Immature natural killer cell (primary cell): ENCODE results near the gene CACNA2D3. TPM values are rescaled to one million over a fixed set of nuclear protein-coding genes. Genes with fewer than 3 reads are reported as not detected.

Source experiments
- DNase-seq, 3 donors: peaks; one replicate each; pipeline ENCODE4 v3.0.0; 2022; ENCODE audit warnings: mixed read lengths in 1 of 3
- H3K27ac Mint-ChIP-seq, 6 donors: one replicate each; pipeline ENCODE4 v1.8.0; 2020; ENCODE audit warnings: mixed read lengths in 6 of 6, mild to moderate bottlenecking in 5 of 6, inconsistent platforms in 4 of 6, moderate library complexity in 3 of 6
- H3K27me3 Mint-ChIP-seq, 3 donors: one replicate each; pipeline ENCODE4 v1.8.0; 2020 to 2021; ENCODE audit warnings: low read depth in 3 of 3, mild to moderate bottlenecking in 3 of 3, mixed read lengths in 3 of 3, moderate library complexity in 3 of 3, inconsistent platforms in 1 of 3
- H3K36me3 Mint-ChIP-seq, 3 donors: one replicate each; pipeline ENCODE4 v1.8.0; 2020; ENCODE audit warnings: mixed read lengths in 3 of 3, inconsistent platforms in 2 of 3, mild to moderate bottlenecking in 2 of 3
- H3K4me1 Mint-ChIP-seq, 2 donors: one replicate each; pipeline ENCODE4 v1.8.0; 2020; ENCODE audit warnings: inconsistent platforms in 2 of 2, mild to moderate bottlenecking in 2 of 2, mixed read lengths in 2 of 2, moderate library complexity in 1 of 2
- H3K4me3 Mint-ChIP-seq, 5 donors: one replicate each; pipeline ENCODE4 v1.8.0; 2020; ENCODE audit warnings: mild to moderate bottlenecking in 5 of 5, mixed read lengths in 5 of 5, inconsistent platforms in 3 of 5, moderate library complexity in 3 of 5
- H3K9me3 Mint-ChIP-seq, 6 donors: one replicate each; pipeline ENCODE4 v1.8.0; 2020; ENCODE audit warnings: mild to moderate bottlenecking in 6 of 6, mixed read lengths in 6 of 6, inconsistent platforms in 4 of 6, moderate library complexity in 3 of 6
- polyA plus RNA-seq, 3 donors: library from polyadenylated mRNA; unstranded; fragments of 300-500 nt; fragmentation: Illumina TruSeq; gene quantifications; one replicate each; pipeline ENCODE4 v1.2.3, GENCODE V29; 2021

Gene CACNA2D3
- polyA plus RNA-seq, 3 donors from 2014 or later: 0.39 to 4.6 (median 0.77) TPM

DNA sequence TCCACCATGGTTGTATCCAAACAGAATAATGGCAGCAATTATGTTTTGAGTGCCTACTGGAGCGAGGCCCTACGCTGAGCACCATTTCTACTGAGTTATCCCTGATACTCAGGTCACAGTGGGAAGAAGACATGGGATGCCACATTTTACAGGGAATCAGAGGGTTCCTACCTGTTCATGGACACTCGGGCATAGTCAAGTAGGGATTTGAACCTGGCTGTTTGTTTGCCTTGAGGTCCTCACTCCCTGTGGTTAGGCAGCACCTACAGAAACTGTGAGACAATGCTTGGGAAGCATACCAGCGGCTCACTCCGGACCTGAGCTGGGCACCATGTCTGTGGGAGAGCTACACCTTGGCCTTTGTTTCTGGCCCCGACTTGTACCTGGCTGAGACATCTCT, 415.2 kb downstream of the CACNA2D3 start:
- Mint-ChIP-seq H3K9me3 (peaks cover 0 to 7% (median 4%) of the 10 kb centered on the region in 6 donors), H3K36me3 (no peaks in the 10 kb centered on the region), H3K27me3 (peaks cover 3 to 7% (median 4%) of the 10 kb centered on the region in 3 donors), H3K4me3 (no peak overlapping the region), H3K4me1 (no peaks in the 10 kb centered on the region), H3K27ac (no peak overlapping the region)
- DNase-seq: no peak

- no peak for DNase-seq
- Mint-ChIP-seq H3K27ac (no peak overlapping the region), H3K4me1 (no peaks in the 10 kb centered on the region), H3K4me3 (no peak overlapping the region), H3K27me3 (peaks cover 3 to 5% (median 3%) of the 10 kb centered on the region in 3 donors), H3K36me3 (no peaks in the 10 kb centered on the region), H3K9me3 (peaks cover 0 to 7% (median 4%) of the 10 kb centered on the region in 6 donors)
These were observed 416.0 kb downstream of the CACNA2D3 start for GRCh38 chr3:54538346-54538745.

DNA sequence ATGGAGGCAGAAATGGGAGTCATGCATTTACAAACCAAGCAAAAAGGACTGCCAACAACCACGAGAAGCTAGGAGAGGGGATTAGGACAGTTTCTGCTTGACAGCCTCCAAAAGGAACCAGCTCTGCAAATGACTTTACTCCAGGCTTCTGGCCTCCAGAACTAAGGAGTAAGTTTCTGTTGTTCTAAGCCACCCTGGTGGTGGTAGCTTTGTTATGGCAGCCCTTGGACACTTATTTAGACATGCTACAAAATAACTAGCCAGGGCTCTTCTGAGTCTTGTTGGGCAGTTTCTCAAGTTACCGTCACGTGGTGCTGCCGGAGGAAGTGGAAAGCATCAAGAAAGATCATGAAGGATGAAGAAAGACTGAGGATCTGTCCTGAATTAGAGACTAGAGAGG, 419.0 kb downstream of the CACNA2D3 start:
- Mint-ChIP-seq H3K9me3 (peaks cover 0 to 5% (median 3%) of the 10 kb centered on the region in 6 donors), H3K27ac (no peak overlapping the region), H3K4me1 (no peaks in the 10 kb centered on the region), H3K36me3 (no peaks in the 10 kb centered on the region), H3K27me3 (peaks cover 1 to 3% (median 3%) of the 10 kb centered on the region in 3 donors), H3K4me3 (no peak overlapping the region)
- no peak for DNase-seq

GRCh38 chr3:54543446-54543845, 421.1 kb downstream of the CACNA2D3 start:
- Mint-ChIP-seq H3K27ac (no peak overlapping the region), H3K27me3 (no peaks in the 10 kb centered on the region), H3K9me3 (peaks cover 0 to 7% (median 3%) of the 10 kb centered on the region in 6 donors), H3K4me1 (no peaks in the 10 kb centered on the region), H3K36me3 (peaks cover 0 to under 1% (median under 1%) of the 10 kb centered on the region in 3 donors), H3K4me3 (no peak overlapping the region)
- no peak for DNase-seq

- no peaks in the 10 kb centered on the region for H3K4me1 Mint-ChIP-seq
- peaks cover 0 to 5% (median 0%) of the 10 kb centered on the region in 3 donors for H3K27me3 Mint-ChIP-seq
- H3K36me3 Mint-ChIP-seq: peaks cover 0 to 5% (median 5%) of the 10 kb centered on the region in 3 donors
- H3K4me3 Mint-ChIP-seq: no peak overlapping the region
- no peak for DNase-seq
- H3K9me3 Mint-ChIP-seq: peaks cover 0 to 5% (median 3%) of the 10 kb centered on the region in 6 donors
- no peak overlapping the region for H3K27ac Mint-ChIP-seq
These were observed 424.7 kb downstream of the CACNA2D3 start for GRCh38 chr3:54547051-54547450.

DNA sequence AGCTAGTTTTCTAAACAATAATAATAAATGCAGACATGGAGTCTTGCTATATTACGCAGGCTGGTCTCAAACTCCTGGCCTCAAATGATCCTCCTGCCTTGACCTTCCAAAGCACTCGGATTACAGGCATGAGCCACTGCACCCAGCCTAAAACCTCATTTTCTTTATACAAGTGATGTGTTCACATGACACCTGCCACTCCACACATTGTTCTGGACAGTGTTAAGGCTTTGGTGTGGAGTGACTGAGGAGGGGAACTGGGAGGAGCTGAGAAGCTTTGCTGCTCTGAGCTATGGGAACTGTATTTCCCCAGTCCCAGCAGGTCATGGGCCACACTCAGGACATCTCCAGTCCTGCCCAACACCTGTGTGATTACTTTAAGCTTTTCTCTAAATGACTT, 425.5 kb downstream of the CACNA2D3 start:
- H3K36me3 Mint-ChIP-seq: peaks cover 0 to 5% (median 5%) of the 10 kb centered on the region in 3 donors
- no peak overlapping the region for H3K27ac Mint-ChIP-seq
- H3K4me3 Mint-ChIP-seq: no peak overlapping the region
- H3K4me1 Mint-ChIP-seq: no peaks in the 10 kb centered on the region
- peaks cover 0 to 5% (median 0%) of the 10 kb centered on the region in 3 donors for H3K27me3 Mint-ChIP-seq
- no peak for DNase-seq
- H3K9me3 Mint-ChIP-seq: peaks cover 0 to 5% (median 3%) of the 10 kb centered on the region in 6 donors

DNA sequence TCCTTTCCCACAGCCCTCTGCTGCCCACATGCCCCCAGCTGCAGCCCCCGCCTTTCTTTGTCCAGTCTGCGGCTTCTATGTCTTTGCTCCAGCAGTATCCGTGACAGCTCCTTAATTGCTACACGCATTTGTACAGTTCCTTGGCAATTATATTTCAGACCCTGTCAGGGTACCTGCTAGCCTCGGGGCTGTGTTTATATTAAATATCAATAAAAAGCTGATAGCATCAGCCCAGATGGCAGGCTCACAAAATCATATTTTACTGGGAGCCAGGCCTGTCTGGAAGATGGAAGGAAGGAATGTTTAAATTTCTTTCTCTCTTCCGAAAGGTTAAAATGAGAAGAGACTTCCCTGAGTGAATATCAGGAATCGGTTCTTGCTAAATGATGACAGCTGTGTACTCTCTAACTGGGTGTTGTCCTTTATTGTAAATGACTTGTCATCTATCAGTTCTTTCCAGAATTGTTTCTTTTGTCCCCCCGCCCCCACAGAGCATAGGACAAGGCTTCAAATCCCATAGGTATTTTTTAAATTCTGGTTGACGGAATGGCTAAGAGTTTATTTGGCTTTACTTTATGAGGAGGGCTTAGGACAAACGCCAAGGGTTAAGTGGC, 427.4 kb downstream of the CACNA2D3 start:
- Mint-ChIP-seq H3K36me3 (peaks cover 0 to 5% (median 5%) of the 10 kb centered on the region in 3 donors), H3K4me1 (no peaks in the 10 kb centered on the region), H3K4me3 (no peak overlapping the region), H3K27me3 (peaks cover 0 to 5% (median 0%) of the 10 kb centered on the region in 3 donors), H3K9me3 (peaks cover 0 to 5% (median 3%) of the 10 kb centered on the region in 6 donors), H3K27ac (no peak overlapping the region)
- no peak for DNase-seq

- no peak overlapping the region for H3K4me3 Mint-ChIP-seq
- H3K9me3 Mint-ChIP-seq: peaks cover 0 to 5% (median 3%) of the 10 kb centered on the region in 6 donors
- no peaks in the 10 kb centered on the region for H3K4me1 Mint-ChIP-seq
- H3K27me3 Mint-ChIP-seq: peaks cover 0 to 5% (median 3%) of the 10 kb centered on the region in 3 donors
- H3K27ac Mint-ChIP-seq: no peak overlapping the region
- peaks cover 0 to 5% (median 5%) of the 10 kb centered on the region in 3 donors for H3K36me3 Mint-ChIP-seq
- DNase-seq: no peak
These were observed 428.0 kb downstream of the CACNA2D3 start for GRCh38 chr3:54550221-54550977.

- Mint-ChIP-seq H3K27ac (no peak overlapping the region), H3K36me3 (no peaks in the 10 kb centered on the region), H3K4me1 (no peaks in the 10 kb centered on the region)
These were observed 434.3 kb downstream of the CACNA2D3 start for GRCh38 chr3:54556630-54557029.

GRCh38 chr3:54557538-54558428, 435.4 kb downstream of the CACNA2D3 start:
- peaks cover 0 to 5% (median 3%) of the 10 kb centered on the region in 6 donors for H3K9me3 Mint-ChIP-seq
- no peak overlapping the region for H3K4me3 Mint-ChIP-seq
- no peak for DNase-seq
- H3K27me3 Mint-ChIP-seq: peaks cover 0 to 3% (median 3%) of the 10 kb centered on the region in 3 donors
- no peaks in the 10 kb centered on the region for H3K4me1 Mint-ChIP-seq
- no peaks in the 10 kb centered on the region for H3K36me3 Mint-ChIP-seq
- H3K27ac Mint-ChIP-seq: no peak overlapping the region

More at GRCh38 chr3:54556630-54557029, 434.3 kb downstream of the CACNA2D3 start:
- H3K9me3 Mint-ChIP-seq: peaks cover 0 to 5% (median 3%) of the 10 kb centered on the region in 6 donors
- peaks cover 0 to 3% (median 2%) of the 10 kb centered on the region in 3 donors for H3K27me3 Mint-ChIP-seq
- no peak for DNase-seq
- no peak overlapping the region for H3K4me3 Mint-ChIP-seq

GRCh38 chr3:54563501-54564200, 441.3 kb downstream of the CACNA2D3 start:
- H3K27me3 Mint-ChIP-seq: peaks cover 0 to 6% (median 0%) of the 10 kb centered on the region in 3 donors
- H3K9me3 Mint-ChIP-seq: peaks cover 2 to 7% (median 4%) of the 10 kb centered on the region in 6 donors
- H3K27ac Mint-ChIP-seq: no peak overlapping the region
- H3K4me1 Mint-ChIP-seq: no peaks in the 10 kb centered on the region
- DNase-seq: no peak
- H3K4me3 Mint-ChIP-seq: no peak overlapping the region
- H3K36me3 Mint-ChIP-seq: no peaks in the 10 kb centered on the region

GRCh38 chr3:54564374-54564925, 442.1 kb downstream of the CACNA2D3 start:
- DNase-seq: no peak
- Mint-ChIP-seq H3K4me3 (no peak overlapping the region), H3K27me3 (peaks cover 0 to 6% (median 0%) of the 10 kb centered on the region in 3 donors), H3K4me1 (no peaks in the 10 kb centered on the region), H3K36me3 (no peaks in the 10 kb centered on the region), H3K9me3 (peaks cover 2 to 7% (median 4%) of the 10 kb centered on the region in 6 donors), H3K27ac (no peak overlapping the region)

DNA sequence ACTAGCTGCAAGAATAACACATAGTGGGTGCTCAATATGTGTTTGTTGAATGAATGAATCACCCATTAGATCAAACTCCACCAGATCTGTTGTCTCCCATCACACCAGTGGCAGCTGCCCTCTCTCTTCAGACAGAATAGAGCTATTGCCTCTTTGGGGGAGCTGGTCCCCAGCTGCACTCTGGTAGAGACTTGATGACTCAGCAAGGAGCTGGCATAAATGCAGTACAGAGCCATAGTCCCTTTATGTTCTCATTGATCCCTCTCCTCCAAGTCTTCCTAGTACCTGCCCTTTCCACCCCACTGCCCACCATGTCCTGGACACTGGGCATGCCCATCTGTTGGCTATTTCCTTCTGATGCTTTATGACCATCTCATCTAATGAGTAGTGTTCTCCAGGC, 443.6 kb downstream of the CACNA2D3 start:
- H3K36me3 Mint-ChIP-seq: no peaks in the 10 kb centered on the region
- DNase-seq: no peak
- H3K4me1 Mint-ChIP-seq: no peaks in the 10 kb centered on the region
- peaks cover 0 to 6% (median 0%) of the 10 kb centered on the region in 3 donors for H3K27me3 Mint-ChIP-seq
- no peak overlapping the region for H3K27ac Mint-ChIP-seq
- peaks cover 0 to 7% (median 4%) of the 10 kb centered on the region in 6 donors for H3K9me3 Mint-ChIP-seq
- no peak overlapping the region for H3K4me3 Mint-ChIP-seq
